ENCODE results near the gene ZNF683. TPM values are rescaled to one million over a fixed set of nuclear protein-coding genes. Genes with fewer than 3 reads are reported as not detected.

ZNF683 gene
- polyA plus RNA-seq, 1 donor from 2014 or later = not detected

GRCh38 chr1:26354972-26355371, 17.6 kb downstream of the ZNF683 start:
- H3K27me3 ChIP-seq (ENCODE audit: insufficient read depth, low read depth, low read length) = peaks cover 10% of the 10 kb centered on the region
- no peak overlapping the region for H3K4me2 ChIP-seq (ENCODE audit: low read length)
- no peaks in the 10 kb centered on the region for H4K20me1 ChIP-seq (ENCODE audit: insufficient read depth)
- no peak overlapping the region for H3K9ac ChIP-seq (ENCODE audit: low read length)
- H3K79me2 ChIP-seq (replicated peaks; ENCODE audit: insufficient read depth, low read length) = no peaks in the 10 kb centered on the region
- no peak overlapping the region for H3K27ac ChIP-seq (ENCODE audit: low read length)
- H3K9me2 ChIP-seq (ENCODE audit: insufficient read depth, low read length) = no peaks in the 10 kb centered on the region
- H2AFZ ChIP-seq (ENCODE audit: low read depth, low read length) = no peak overlapping the region
- TF ChIP-seq EZH2 (IDR thresholded peaks at IDR 0.05; ENCODE audit: borderline replicate concordance, insufficient read depth, low read length, poor library complexity, severe bottlenecking) (no peak), RAD21 (conservative IDR thresholded peaks at IDR 0.05) (no peak), CTCF (IDR thresholded peaks at IDR 0.05; ENCODE audit: poor library complexity, severe bottlenecking) (no peak), EP300 (conservative IDR thresholded peaks at IDR 0.05; ENCODE audit: poor library complexity, severe bottlenecking) (no peak)
- no peaks in the 10 kb centered on the region for H3K9me3 ChIP-seq (ENCODE audit: low read length)
- no peak overlapping the region for H3K4me3 ChIP-seq (ENCODE audit: low read length)
- H3F3A ChIP-seq (ENCODE audit: insufficient read depth, low read length, poor library complexity, severe bottlenecking) = no peaks in the 10 kb centered on the region
- no peaks in the 10 kb centered on the region for H3K36me3 ChIP-seq (ENCODE audit: insufficient read depth, low read length)

- Histone ChIP-seq H4K20me1 (ENCODE audit: insufficient read depth) (no peaks in the 10 kb centered on the region), H3K9me2 (ENCODE audit: insufficient read depth, low read length) (no peaks in the 10 kb centered on the region), H3K27ac (ENCODE audit: low read length) (no peak within 1 kb of the TSS), H3F3A (ENCODE audit: insufficient read depth, low read length, poor library complexity, severe bottlenecking) (no peaks in the 10 kb centered on the region), H2AFZ (ENCODE audit: low read depth, low read length) (no peak within 1 kb of the TSS), H3K4me2 (ENCODE audit: low read length) (no peak within 1 kb of the TSS), H3K9ac (ENCODE audit: low read length) (no peak within 1 kb of the TSS), H3K27me3 (ENCODE audit: insufficient read depth, low read depth, low read length) (peaks cover 5% of the 10 kb centered on the region), H3K9me3 (ENCODE audit: low read length) (no peaks in the 10 kb centered on the region), H3K4me3 (ENCODE audit: low read length) (no peak within 1 kb of the TSS), H3K79me2 (replicated peaks; ENCODE audit: insufficient read depth, low read length) (no peaks in the 10 kb centered on the region), H3K36me3 (ENCODE audit: insufficient read depth, low read length) (no peaks in the 10 kb centered on the region)
- no peak for TF ChIP-seq EP300 (conservative IDR thresholded peaks at IDR 0.05; ENCODE audit: poor library complexity, severe bottlenecking)
- TF ChIP-seq REST (IDR thresholded peaks at IDR 0.05; ENCODE audit: borderline replicate concordance) = no peak
- no peak for TF ChIP-seq EZH2 (IDR thresholded peaks at IDR 0.05; ENCODE audit: borderline replicate concordance, insufficient read depth, low read length, poor library complexity, severe bottlenecking)
- TF ChIP-seq MXI1 (conservative IDR thresholded peaks at IDR 0.05; ENCODE audit: poor library complexity, severe bottlenecking) = no peak
- TF ChIP-seq RAD21 (conservative IDR thresholded peaks at IDR 0.05) = no peak
- no peak for TF ChIP-seq CTCF (IDR thresholded peaks at IDR 0.05; ENCODE audit: poor library complexity, severe bottlenecking)
- TF ChIP-seq TAF1 (IDR thresholded peaks at IDR 0.05; ENCODE audit: low read depth) = no peak
- TF ChIP-seq POLR2AphosphoS5 (IDR thresholded peaks at IDR 0.05) = no peak
- TF ChIP-seq SMC3 (conservative IDR thresholded peaks at IDR 0.05; ENCODE audit: poor library complexity) = no peak
These were observed 18.4 kb downstream of the ZNF683 start, which contains the start of gene CRYBG2 for GRCh38 chr1:26353976-26354820. TSS of gene CRYBG2 (minus strand) at chr1:26354130. CDS start at chr1:26346657, 7,473 bp downstream.

All from neural cell (in vitro differentiated cells).